ENCODE data around the gene XYLB.

XYLB gene

DNA sequence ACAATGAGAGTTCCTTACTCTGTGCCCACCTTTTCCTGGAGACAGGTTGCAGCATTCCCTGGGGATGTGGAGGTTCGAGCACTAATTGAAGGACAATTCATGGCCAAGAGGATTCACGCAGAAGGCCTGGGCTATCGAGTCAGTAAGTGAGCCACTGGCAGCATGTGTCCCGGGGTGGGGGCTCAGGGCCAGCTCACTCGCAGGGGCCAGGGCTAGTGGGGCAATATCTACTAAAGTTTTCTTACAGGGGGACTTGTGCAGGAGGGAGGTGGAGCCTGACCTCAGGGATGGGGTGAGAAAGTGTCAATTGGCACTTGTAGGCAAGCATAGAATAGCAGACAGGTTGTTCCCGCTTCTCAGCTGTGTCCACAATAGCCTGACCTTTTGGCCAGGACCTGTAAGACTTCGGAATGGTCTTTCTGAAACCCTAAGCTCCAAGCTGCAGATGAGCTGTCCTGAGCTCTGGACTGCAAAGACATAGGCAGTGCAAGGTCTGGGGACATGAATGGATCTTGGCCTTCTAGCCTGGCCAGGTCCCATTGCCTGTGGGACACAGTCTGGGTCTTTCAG is 32.7 kb downstream of the XYLB start:
- no peak for TF ChIP-seq CTCF (IDR thresholded peaks at IDR 0.05; ENCODE audit: borderline replicate concordance, insufficient read depth, low read depth, low read length)
- H3K4me3 ChIP-seq (ENCODE audit: low read depth, low read length), result no peak overlapping the region

GRCh38 chr3:38382506-38383080 is 36.0 kb downstream of the XYLB start:
- TF ChIP-seq CTCF (IDR thresholded peaks at IDR 0.05; ENCODE audit: borderline replicate concordance, insufficient read depth, low read depth, low read length), result no peak
- no peak overlapping the region for H3K4me3 ChIP-seq (ENCODE audit: low read depth, low read length)

DNA sequence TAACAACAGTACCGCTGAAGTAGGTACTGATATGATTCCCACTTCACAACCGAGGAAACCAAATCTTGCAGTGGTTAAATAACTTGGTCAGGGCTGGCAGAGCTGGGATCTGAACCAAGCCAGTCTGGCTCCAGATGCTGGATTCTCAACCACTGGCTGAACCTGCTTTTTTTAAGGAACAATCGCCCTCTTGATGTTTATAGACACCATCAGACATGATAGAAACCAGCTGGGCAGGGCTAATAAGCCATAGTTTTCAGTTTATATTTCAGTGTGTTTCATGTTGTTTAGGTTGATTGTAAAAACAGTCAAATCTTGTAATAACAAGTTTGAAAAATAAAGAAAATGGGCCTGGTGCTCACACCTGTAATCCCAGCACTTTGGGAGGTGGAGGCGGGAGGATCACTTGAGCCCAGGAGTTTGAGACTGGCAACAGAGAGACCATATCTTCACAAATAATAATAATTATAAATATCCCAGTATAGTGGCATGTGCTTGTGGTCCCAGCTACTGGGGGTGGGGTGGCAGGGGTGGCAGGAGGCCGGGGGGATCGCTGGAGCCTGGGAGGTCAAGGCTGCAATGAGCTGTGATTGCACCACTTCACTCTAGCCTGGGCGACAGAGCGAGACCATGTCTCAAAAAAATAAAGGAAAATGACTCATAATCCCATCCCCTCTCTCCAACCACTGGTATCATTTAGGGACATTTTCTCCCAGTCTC is 36.7 kb downstream of the XYLB start:
- H3K4me3 ChIP-seq (ENCODE audit: low read depth, low read length), result no peak overlapping the region
- no peak for TF ChIP-seq CTCF (IDR thresholded peaks at IDR 0.05; ENCODE audit: borderline replicate concordance, insufficient read depth, low read depth, low read length)

GRCh38 chr3:38386992-38387750 is 40.6 kb downstream of the XYLB start:
- no peak for TF ChIP-seq CTCF (IDR thresholded peaks at IDR 0.05; ENCODE audit: borderline replicate concordance, insufficient read depth, low read depth, low read length)
- H3K4me3 ChIP-seq (ENCODE audit: low read depth, low read length), result no peak overlapping the region

- no peak for TF ChIP-seq CTCF (IDR thresholded peaks at IDR 0.05; ENCODE audit: borderline replicate concordance, insufficient read depth, low read depth, low read length)
- H3K4me3 ChIP-seq (ENCODE audit: low read depth, low read length), result no peak overlapping the region
Observed at GRCh38 chr3:38387862-38388261, 41.3 kb downstream of the XYLB start.

GRCh38 chr3:38392604-38393163 is 46.1 kb downstream of the XYLB start:
- no peak for TF ChIP-seq CTCF (IDR thresholded peaks at IDR 0.05; ENCODE audit: borderline replicate concordance, insufficient read depth, low read depth, low read length)
- H3K4me3 ChIP-seq (ENCODE audit: low read depth, low read length), result no peak overlapping the region

Data from GM12875 (cell line).